Measurements from ENCODE around the gene BLNK.

BLNK gene

GRCh38 chr10:96260014-96260413 lies 11.4 kb downstream of the BLNK start:
- DNase-seq, result no peak

GRCh38 chr10:96259150-96259549 lies 12.2 kb downstream of the BLNK start:
- DNase-seq, result no peak

GRCh38 chr10:96257944-96258343 lies 13.4 kb downstream of the BLNK start:
- DNase-seq, result peak; percentile 56

- DNase-seq, result no peak
These were observed 15.6 kb downstream of the BLNK start for GRCh38 chr10:96255549-96256333.

GRCh38 chr10:96254976-96255375 lies 16.4 kb downstream of the BLNK start:
- DNase-seq, result no peak

GRCh38 chr10:96252730-96253129 lies 18.6 kb downstream of the BLNK start:
- peak; percentile 51 for DNase-seq

GRCh38 chr10:96250349-96250748 lies 21.0 kb downstream of the BLNK start:
- DNase-seq, result no peak

GRCh38 chr10:96249264-96249663 lies 22.1 kb downstream of the BLNK start:
- no peak for DNase-seq

GRCh38 chr10:96244354-96244753 lies 27.0 kb downstream of the BLNK start:
- DNase-seq, result no peak

- no peak for DNase-seq
These were observed 28.1 kb downstream of the BLNK start for GRCh38 chr10:96243296-96243695.

GRCh38 chr10:96242822-96243221 lies 28.5 kb downstream of the BLNK start:
- DNase-seq, result no peak

GRCh38 chr10:96238646-96239623 lies 32.4 kb downstream of the BLNK start:
- no peak for DNase-seq

GRCh38 chr10:96236876-96237275 lies 34.5 kb downstream of the BLNK start:
- DNase-seq, result no peak

GRCh38 chr10:96236090-96236478 lies 35.3 kb downstream of the BLNK start:
- DNase-seq, result peak; percentile 66

GRCh38 chr10:96235326-96236089 lies 35.9 kb downstream of the BLNK start:
- DNase-seq, result no peak

- DNase-seq, result no peak
These were observed 37.4 kb downstream of the BLNK start for GRCh38 chr10:96233959-96234358.

- DNase-seq, result no peak
These were observed 40.8 kb downstream of the BLNK start for GRCh38 chr10:96230527-96230926.

GRCh38 chr10:96229568-96230030 lies 41.8 kb downstream of the BLNK start:
- peak; percentile 82 for DNase-seq

GRCh38 chr10:96228408-96228994 lies 42.9 kb downstream of the BLNK start:
- DNase-seq, result no peak

- DNase-seq, result no peak
These were observed 44.2 kb downstream of the BLNK start for GRCh38 chr10:96227206-96227605.

- DNase-seq, result no peak
These were observed 46.2 kb downstream of the BLNK start for GRCh38 chr10:96225119-96225518.

GRCh38 chr10:96222908-96223307 lies 48.5 kb downstream of the BLNK start:
- DNase-seq, result no peak

- no peak for DNase-seq
These were observed 48.9 kb downstream of the BLNK start for GRCh38 chr10:96222441-96222840.
